ENCODE measurements around the gene TRIM71.
"Not testable (repeated sequence)": the region's sequence is repeated elsewhere in the genome, so short reads cannot be mapped to it uniquely, and the experiment has no call there.

DNA sequence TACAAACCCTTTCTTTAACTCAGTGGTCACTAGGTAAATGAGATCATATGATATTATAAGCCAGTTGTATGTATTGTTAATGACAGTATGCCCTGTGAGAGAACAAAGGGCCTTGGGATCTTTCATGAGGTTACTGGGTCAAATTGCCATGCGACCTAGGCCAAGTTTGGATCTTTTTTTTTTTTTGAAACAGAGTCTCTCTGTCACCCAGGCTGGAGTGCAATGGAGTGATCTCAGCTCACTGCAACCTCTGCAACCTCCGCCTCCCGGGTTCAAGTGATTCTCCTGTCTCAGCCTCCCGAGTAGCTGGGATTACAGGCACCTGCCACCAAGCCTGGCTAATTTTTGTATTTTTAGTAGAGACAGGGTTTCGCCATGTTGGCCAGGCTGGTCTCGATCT, 27.7 kb downstream of the TRIM71 start:
- not testable (repeated sequence) for TF ChIP-seq CTCF, EZH2, EZH2phosphoT487 (IDR thresholded peaks at IDR 0.05)
